ENCODE measurements around the gene CYP2R1. TPM values are rescaled to one million over a fixed set of nuclear protein-coding genes. Genes with fewer than 3 reads are reported as not detected.

The CYP2R1 gene
- total and polyA plus RNA-seq, 2 of the 8 experiments (the other 6 are each of a cell fraction or from before 2014, with no cell fraction given): 8.3 to 12.9 TPM

- TF ChIP-seq CHD1 (IDR thresholded peaks at IDR 0.05; ENCODE audit: low read depth, low read length) (no peak), SP1 (IDR thresholded peaks at IDR 0.05; ENCODE audit: low read depth, low read length) (peak; percentile 87), GABPA (IDR thresholded peaks at IDR 0.05; ENCODE audit: borderline replicate concordance, insufficient read depth, low read length) (no peak), SAP30 (IDR thresholded peaks at IDR 0.05; ENCODE audit: insufficient read depth, insufficient replicate concordance, low read length) (no peak), ASH2L (IDR thresholded peaks at IDR 0.05; ENCODE audit: low read length) (peak; percentile 69), BRCA1 (IDR thresholded peaks at IDR 0.05; ENCODE audit: low read depth, low read length) (no peak), CHD2 (IDR thresholded peaks at IDR 0.05; ENCODE audit: low read length) (no peak), CTCF (IDR thresholded peaks at IDR 0.05; ENCODE audit: control extremely low read depth in 1 of 3, insufficient read depth in 1 of 3, low read depth in 1 of 3, low read length in 3 of 3) (no peak), RNF2 (IDR thresholded peaks at IDR 0.05; ENCODE audit: borderline replicate concordance, low read depth, low read length, missing control alignments, poor library complexity, severe bottlenecking) (peak; percentile 44), PHF8 (conservative IDR thresholded peaks at IDR 0.05; ENCODE audit: low read depth, low read length) (peak; percentile 64), MAFK (IDR thresholded peaks at IDR 0.05; ENCODE audit: low read depth, low read length) (no peak), POLR2AphosphoS5 (IDR thresholded peaks at IDR 0.05; ENCODE audit: low read depth, low read length) (peak; percentile 71; the same call in 1 of the 2 replicates), TAF1 (IDR thresholded peaks at IDR 0.05; ENCODE audit: low read depth, low read length) (peak; percentile 73), KDM1A (IDR thresholded peaks at IDR 0.05; ENCODE audit: borderline replicate concordance, low read length) (no peak), TEAD4 (IDR thresholded peaks at IDR 0.05; ENCODE audit: low read depth, low read length) (no peak), RAD21 (IDR thresholded peaks at IDR 0.05 in 1 of 2, conservative IDR thresholded peaks at IDR 0.05 in 1 of 2; ENCODE audit: low read depth in 2 of 2, low read length in 2 of 2) (peak in 1 of 2 experiments; percentile 13; a peak in 1 of 4 replicates), YY1 (IDR thresholded peaks at IDR 0.05; ENCODE audit: low read depth, low read length) (no peak), MAX (IDR thresholded peaks at IDR 0.05) (peak; percentile 100), BCL11A (IDR thresholded peaks at IDR 0.05; ENCODE audit: low read depth in 2 of 2, low read length in 2 of 2) (no peak), EGR1 (IDR thresholded peaks at IDR 0.05; ENCODE audit: borderline replicate concordance, low read depth, low read length) (no peak)
Observed at GRCh38 chr11:14891143-14892035, 642 bp downstream of the CYP2R1 start (continued).
